Measurements from ENCODE around the gene MYO5B.

Gene MYO5B

GRCh38 chr18:50196261-50196660 lies 1.3 kb upstream of the MYO5B start:
- H3K4me3 ChIP-seq (ENCODE audit: control insufficient read depth, low read depth, low read length), result no peak overlapping the region
- no peak for TF ChIP-seq CTCF (conservative IDR thresholded peaks at IDR 0.05; ENCODE audit: control insufficient read depth, insufficient read depth, low read depth, low read length)
- DNase-seq (ENCODE audit: low read depth), result no peak

DNA sequence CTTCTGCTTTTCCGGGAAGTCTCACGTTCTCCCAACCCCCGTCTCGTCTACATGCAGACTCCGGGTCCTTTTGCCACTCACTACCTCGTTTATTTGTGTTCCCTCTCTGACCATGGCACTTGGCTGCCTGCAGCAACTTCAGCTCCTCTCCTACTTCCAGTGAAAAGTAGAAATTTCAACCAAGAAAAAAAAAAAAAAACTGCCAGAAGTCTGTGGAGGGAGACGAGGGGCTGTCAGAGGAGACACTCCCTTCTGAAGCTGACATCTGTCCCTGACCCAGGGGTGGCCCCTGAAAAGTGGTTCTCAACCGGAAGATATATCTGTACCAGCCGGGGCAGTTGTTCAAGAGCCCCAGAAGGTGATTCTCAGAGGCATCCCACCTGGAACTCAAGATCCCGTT lies 742 bp upstream of the MYO5B start:
- no peak for DNase-seq (ENCODE audit: low read depth)
- TF ChIP-seq CTCF (conservative IDR thresholded peaks at IDR 0.05; ENCODE audit: control insufficient read depth, insufficient read depth, low read depth, low read length), result no peak
- no peak overlapping the region for H3K4me3 ChIP-seq (ENCODE audit: control insufficient read depth, low read depth, low read length)

- DNase-seq (ENCODE audit: low read depth), result no peak
- H3K4me3 ChIP-seq (ENCODE audit: control insufficient read depth, low read depth, low read length), result no peak overlapping the region
- no peak for TF ChIP-seq CTCF (conservative IDR thresholded peaks at IDR 0.05; ENCODE audit: control insufficient read depth, insufficient read depth, low read depth, low read length)
Observed at GRCh38 chr18:50193796-50194630, 934 bp downstream of the MYO5B start.

DNA sequence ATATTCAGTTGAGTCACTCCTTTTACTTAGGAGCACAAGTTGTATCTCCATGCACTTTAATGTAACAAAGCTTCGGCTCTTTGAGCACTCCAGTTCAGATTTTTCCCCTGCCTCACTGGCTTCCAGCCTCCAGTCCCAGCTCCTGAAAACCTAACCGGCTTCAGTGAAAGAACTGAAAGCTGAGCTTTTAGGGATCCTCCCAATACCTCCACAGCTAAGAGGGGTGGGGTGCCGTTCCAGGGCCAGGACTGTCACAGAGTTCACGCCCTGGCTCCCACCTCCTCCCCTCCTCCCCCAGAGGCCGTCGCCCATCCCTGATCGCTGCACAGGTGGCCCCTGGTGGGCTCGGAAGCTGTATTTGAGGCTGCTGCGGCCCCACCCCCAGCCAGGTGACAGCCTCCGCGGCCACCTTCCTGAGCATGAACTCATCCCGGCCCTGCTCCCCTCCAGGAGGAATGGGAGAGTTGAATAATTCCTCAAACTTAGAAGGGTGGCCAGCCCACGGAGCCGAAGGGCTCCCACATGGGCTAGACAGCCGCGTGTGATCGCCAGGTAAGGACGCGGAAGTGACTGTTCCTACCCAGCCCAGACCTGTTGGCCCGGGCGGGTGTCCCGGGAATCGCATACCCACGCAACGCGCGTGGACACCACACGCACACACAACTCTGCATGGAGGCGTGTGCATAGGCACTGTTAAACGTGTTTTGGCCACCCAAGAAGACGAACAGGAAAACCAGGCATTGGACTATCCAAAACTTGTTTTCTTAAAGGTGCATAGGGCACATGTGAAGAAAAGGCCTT lies 1.8 kb downstream of the MYO5B start:
- no peak for TF ChIP-seq CTCF (conservative IDR thresholded peaks at IDR 0.05; ENCODE audit: control insufficient read depth, insufficient read depth, low read depth, low read length)
- no peak for DNase-seq (ENCODE audit: low read depth)
- H3K4me3 ChIP-seq (ENCODE audit: control insufficient read depth, low read depth, low read length), result no peak overlapping the region

DNA sequence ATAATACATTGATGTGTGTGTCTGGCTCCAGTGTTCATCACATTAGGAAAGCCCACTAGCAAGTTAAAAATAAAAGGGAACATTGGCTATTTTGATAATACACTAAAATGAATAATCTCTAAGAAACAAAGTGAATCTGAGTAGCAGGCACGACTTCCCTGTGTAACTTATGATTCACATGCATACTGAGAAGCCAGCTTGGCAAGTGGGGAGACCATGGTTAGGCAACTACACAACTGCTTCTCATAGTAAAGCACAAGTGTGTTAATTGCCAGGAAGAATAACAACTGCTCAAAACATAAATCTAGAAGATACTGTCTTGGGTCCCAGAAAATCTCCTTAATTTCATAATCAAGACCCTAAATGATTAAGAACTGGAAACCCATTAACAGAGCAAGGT lies 4.0 kb downstream of the MYO5B start:
- no peak overlapping the region for H3K4me3 ChIP-seq (ENCODE audit: control insufficient read depth, low read depth, low read length)
- peak; percentile 4 for DNase-seq (ENCODE audit: low read depth)
- no peak for TF ChIP-seq CTCF (conservative IDR thresholded peaks at IDR 0.05; ENCODE audit: control insufficient read depth, insufficient read depth, low read depth, low read length)

DNA sequence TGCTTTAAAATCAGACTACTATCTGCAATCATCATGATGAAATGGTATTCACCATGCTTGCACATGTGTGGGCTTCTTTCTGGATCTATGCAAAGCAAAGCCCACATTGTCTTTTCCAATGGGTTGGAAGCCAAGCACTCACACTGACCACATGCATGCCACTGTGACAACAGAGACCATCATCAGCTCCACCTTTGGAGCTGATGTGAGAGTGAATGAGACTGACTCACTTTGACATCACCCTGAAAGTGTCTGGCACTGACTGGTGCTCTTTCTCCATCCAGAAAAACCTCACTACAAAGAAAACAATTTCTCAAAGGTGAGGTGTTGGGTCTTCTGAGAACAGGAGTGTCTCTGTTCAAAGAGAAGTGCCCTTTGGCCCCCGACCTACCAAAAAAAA lies 4.7 kb downstream of the MYO5B start:
- TF ChIP-seq CTCF (conservative IDR thresholded peaks at IDR 0.05; ENCODE audit: control insufficient read depth, insufficient read depth, low read depth, low read length), result no peak
- H3K4me3 ChIP-seq (ENCODE audit: control insufficient read depth, low read depth, low read length), result no peak overlapping the region
- DNase-seq (ENCODE audit: low read depth), result peak; percentile 45
